GM21515 (cell line): ENCODE measurements around the gene ENOX1.
A peak's percentile ranks its signal among the peaks of the same experiment; 100 is the strongest.

Experiments used
- ATAC-seq: cut with Tn5 transposase; IDR thresholded peaks from one replicate; pipeline ENCODE4 v1.9.1; 2021; ENCODE audit not compliant: unreplicated experiment

Gene ENOX1

DNA sequence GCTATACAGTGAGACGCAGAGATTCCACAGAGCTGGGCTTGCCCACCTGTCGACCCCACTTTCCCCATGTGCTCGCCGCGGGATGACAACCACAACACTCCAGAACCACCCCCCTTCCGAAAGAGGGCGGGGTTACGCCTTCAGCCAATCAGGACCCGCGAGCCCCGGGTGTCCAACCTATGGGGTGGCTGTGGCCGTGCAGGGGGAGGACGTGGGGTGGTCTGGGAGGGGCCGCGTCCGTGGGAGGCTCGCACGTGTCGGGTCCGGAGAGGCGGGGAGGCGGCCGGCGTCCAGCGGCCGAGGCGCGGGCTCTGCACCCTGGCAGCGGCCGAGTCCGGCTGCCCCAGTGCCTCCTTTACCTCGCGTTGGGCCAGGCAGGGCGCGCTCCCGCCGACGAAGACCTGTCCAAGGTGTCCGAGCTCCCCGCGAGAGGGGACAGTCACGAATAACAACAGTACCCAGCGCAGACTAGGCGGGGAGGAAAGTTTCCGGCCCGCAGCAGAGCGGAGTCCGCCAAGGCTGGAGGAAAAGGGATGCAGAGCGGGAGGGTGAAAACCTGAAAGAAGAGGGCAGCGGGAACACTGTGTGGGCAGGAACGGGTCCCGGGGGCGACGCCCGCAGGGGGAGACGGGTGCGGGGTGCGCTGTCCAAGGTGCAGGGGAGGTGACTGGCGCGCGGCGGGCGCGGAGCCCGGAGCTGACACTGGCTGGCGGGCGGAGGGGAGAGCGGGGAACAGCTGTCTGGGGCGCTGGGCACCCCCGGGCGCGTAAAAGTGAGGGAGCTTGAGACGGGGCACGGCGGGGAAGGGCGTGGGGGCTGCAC, 911 bp downstream of the ENOX1 start:
- ATAC-seq = no peak

DNA sequence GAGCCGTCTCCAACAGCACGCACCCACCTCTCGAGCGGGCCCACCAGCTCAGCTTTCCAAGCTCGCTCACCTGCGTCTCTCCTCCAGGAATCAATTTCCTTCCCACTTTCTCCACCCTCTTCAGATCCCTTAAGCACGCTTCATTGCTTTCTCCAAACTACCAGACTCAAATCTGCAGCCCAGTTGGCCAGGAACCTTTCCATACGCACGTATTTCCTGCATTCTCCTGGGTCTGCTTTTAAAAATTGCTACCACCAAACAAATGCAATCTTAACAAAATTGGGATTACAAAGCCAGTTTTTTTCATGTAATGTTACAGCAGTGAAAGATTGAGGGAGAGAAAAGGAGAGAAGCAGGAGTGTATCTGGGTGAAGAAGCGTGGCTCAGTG, 1.5 kb downstream of the ENOX1 start:
- no peak for ATAC-seq

DNA sequence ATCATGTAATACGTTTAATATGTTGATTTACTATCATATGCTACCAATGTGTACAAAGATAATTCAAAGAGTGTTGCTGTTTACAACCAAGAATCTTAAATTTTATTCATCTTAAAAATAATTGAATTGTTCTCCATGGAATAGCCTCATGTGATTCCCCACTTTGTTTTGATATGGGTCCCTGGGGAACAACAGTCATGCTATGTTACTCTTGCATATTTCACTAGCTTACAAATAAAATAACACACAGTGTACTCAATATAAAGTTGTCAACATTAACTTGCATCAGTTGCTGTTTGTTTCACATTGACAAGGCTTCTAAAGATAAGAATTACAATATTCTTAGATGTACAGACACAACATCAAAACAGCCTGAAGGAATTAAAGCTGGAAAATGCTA, 2.3 kb downstream of the ENOX1 start:
- ATAC-seq = no peak

DNA sequence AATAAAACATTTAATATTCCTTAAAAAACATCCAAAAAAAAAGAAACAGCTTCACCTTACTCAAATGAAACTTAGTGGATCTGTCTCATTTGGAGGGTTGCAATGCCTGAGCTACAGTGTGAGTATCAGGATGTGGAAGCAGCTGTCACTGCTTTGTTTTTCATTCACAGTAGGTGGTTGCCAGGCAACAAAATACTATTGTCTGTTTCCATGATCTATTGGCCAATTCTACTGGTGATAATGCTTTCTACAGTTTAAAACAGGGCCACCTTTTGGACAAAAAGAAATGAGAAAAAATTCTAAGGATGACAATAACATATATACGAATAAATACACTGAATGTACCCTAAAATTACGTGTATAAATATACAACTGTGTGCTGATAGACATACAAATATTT, 3.0 kb downstream of the ENOX1 start:
- no peak for ATAC-seq

DNA sequence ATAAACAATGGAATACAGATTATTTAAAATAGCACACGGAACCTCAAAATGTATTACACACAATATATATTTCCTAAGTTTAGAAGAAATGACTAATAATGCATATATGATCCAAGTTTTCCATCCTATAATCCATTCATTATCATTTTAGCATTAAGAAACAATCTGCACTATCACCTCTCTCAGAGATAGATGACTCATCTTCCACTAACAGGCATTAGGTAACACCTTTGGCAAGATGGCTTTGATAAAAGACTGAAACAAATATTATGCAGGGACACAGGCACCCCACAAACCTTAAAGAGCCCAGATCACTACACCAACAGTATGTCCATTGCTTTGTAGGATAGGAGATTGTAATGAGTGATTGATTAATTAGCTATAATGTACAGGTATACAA, 4.1 kb downstream of the ENOX1 start:
- no peak for ATAC-seq

DNA sequence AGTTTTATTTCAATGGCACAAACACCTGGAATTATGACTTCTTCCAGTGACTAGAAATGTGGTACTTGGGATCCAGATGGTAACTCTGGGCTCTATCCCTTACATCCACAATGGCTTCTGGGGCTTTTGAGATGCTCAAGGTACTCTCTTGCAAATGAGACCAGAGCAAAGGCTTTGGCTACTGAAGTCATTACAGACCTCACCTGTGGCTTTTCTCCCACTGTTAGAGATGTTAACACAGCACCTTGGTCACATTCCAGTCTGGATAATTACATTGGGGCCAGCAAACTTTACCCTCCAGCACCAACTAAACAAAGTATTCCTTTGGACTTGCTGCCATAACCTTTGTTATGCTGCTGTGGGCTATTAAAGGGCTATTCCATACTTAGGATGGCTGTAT, 6.1 kb downstream of the ENOX1 start:
- ATAC-seq = no peak

DNA sequence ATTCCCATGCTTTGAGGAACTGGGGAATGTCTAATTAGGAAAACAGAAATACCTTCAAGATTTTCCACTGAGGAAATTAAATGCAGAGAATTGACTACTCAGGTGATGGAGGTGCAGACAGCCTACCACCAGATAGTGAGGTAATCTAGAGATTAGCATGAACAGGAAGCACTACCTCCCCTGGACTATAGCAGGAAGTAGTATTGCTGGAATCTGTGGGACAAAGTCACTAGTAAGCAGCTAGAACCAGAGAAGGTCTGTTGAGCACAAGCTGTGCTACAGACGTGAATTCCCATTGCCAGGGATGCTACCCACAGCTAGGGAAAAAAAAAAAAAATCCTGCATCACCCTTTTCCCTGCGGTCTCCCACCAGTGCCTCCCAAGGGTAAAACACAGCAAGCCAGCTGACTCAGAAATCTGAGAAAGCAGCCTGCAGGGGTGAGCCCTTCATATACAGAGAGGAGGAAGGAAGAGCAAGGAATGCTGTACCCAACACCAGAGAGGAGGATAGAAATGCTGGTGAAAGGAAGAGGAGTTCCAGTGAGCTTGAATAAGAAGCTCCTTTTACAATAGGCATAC, 10.2 kb downstream of the ENOX1 start:
- ATAC-seq = no peak

DNA sequence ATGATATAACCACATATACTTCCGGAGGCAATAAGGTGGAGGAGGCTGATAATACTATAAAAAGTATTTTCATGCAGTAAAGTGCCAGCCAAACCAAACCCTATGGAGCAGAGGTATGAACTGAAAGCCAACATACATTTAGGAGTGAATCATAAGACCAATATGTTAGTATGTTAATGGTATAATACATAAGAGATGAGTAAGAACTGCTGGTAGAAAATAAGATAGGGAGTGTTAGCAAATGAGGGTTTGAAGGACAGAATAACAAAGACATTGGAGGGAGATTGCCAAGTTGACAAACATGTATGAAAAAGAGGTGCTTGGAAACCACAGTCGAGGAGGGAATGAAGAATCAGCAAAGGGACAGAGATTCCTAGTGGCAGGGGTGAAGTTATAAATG, 10.8 kb downstream of the ENOX1 start:
- ATAC-seq = no peak

DNA sequence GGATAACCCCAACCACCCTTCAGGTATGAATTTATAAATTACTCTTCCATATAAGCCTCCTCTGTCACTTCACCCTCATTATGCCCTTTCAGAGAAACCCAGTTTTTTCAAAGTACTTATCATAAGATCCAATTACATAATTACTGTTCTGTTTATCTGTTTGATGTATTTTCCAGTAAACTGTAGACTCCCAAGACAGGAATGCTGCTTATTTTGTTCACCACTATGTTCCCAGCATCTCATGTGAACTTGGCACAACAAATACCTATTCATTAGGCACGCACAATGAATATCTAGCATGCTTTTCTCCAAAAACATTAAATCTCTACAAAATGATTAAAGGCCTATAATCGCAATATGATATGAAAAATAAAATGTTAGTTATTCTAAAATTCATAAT, 13.2 kb downstream of the ENOX1 start:
- ATAC-seq = no peak

DNA sequence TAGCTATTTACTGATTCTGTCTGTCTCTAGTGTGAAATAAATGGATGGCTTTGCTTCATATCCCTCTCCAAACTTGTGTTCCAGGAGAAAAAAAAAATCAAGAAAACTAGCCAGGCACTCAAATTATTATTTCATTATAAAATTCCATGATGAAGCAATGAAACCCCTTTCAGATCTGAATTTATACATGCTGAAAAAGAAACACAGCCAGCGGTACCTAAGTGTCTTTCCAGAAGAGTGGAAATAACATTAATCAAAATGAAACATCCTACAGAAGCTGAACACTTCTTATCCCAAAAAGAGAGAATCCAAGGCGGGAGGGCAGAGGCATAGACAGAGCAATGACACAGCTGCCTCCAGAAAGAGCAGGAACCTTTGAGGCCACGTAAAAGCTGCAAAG, 15.9 kb downstream of the ENOX1 start:
- no peak for ATAC-seq

DNA sequence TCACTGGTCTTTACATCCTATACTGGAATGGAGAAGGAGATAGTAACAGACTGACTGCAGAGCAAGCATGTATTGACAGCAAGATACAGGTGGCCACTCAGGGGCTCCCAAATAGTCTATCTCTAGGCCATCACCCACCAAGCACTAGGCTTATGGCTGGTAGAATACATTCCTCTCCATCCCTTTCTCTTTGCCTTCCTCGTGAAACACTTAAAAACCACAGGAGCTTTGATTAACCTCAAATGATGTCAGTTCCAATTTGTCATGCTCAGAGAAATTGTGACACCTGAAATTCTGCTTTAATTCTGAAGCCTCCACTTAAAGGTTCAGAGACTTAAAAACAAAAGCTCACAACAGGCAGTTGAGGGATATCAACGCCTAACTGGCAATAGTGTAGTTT, 17.2 kb downstream of the ENOX1 start:
- ATAC-seq = no peak

DNA sequence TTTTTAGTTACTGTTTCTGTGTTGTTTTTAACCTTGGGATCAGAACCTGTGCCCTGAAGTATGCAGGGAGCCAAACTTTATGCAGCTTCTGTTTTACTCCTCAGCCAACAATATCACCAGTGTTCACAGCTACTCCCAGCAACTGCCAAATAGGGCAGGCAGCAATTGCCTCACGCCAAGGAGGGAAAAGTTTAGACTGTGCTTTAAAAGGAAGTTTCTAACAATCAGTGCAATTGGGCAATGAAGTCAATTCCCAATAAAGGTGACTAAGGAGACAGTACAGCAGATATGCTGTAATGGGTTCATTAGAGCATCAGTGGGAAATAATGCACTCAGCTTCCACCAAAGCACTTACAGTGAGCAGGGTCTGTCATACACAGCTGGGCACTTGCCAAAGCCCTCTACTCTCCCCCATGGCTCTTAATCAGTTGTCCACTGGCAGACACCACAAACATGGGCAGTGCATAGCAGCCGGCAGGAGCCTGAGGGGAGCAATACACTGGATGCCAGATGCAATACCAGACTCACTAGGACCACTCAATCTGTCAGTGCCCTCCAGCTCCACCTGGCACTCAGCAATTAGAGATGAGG, 19.3 kb downstream of the ENOX1 start:
- ATAC-seq = no peak

DNA sequence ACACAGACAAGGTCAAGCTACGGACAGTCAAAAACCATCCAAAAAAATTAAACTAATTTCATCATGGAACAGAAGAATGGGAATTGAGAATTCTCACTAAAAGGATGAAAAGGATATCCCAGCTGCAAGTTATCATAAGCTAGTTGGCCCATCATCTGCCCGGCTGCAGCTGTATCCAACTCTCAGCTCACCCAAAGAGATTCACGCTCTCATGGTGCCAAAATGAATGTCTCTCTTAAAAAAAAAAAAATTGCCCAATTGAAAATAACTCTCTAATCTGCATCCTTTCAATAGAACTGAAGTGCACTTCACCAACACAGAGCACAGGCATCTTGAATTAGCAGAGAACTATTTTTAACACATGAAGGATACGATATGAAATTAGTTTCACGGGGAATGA, 20.0 kb downstream of the ENOX1 start:
- no peak for ATAC-seq

DNA sequence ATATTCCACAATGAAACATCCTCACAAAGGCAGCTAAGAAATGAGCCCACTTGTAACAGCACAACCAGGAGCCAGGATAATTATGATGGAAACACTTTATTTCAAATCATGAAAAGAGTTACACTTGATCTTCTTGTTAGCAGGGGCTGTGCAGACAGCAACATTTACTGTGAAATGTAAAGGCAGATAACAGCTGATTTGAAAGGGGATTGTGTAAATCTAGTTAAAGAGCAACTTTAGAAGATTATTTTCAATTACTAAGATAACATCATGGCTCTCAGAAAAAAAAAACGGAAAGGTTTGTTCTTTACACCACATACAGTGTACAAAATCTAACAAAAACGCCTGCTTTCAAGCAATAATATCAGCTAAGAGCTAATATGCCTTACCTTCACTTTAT, 22.4 kb downstream of the ENOX1 start:
- ATAC-seq = no peak

DNA sequence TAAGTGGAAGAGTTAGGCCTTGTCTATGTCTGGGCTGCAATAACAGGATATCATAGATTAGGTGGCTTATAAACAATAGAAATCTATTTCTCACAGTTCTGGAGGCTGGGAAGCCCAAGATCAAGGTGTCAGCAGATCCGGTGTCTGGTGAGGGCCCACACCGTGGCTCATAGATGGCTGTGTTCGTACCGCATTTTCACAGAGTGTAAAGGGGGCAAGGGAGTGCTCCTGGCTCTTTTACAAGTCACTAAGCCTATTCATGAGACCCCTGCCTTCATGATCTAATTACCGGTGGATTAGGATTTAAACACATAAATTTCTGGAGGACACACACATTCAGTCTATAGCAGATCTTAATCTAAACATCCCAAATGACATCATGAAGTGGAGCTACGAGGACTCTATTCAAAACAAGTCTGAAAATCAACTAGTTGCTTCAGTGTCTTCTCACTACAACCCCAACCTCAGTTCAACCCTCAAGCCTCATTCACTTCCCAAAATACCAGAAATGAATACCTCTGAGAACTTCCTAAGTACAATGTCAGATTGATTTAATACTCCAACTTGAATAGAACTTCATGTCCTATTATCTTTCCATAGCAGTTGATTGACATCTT, 23.5 kb downstream of the ENOX1 start:
- ATAC-seq = no peak

DNA sequence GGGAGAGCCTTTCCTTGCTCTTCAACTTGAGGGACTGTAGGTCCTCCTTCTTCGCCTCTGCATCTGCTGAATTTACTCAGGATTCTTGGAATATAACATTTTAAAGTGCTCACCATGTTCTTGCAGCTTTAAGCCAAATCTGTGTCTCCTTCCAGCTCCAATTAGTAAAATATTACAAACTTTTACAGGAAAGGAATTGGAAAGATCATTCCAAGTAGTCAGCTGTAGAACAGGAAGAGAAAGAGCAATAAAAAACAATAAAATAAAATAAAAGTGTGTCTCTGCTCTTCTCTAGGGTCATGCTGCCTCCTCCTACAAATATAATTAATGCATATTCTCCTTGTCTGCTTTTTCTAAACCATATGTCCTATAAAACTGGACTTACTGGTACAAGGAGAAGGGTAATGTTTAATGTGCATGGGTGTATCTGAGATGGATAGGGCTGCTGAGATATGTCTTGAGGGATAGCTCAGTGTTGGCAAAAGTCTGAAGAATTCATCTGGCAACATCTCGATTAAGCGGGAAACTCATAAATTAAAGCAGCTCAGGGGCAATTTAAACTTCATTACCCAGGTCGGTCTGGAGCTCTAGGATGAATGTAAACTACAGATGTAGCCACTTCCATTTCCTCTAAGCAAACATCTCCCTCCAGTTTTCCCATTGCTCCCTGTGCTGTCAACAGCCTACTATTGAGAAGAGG, 25.0 kb downstream of the ENOX1 start:
- no peak for ATAC-seq

DNA sequence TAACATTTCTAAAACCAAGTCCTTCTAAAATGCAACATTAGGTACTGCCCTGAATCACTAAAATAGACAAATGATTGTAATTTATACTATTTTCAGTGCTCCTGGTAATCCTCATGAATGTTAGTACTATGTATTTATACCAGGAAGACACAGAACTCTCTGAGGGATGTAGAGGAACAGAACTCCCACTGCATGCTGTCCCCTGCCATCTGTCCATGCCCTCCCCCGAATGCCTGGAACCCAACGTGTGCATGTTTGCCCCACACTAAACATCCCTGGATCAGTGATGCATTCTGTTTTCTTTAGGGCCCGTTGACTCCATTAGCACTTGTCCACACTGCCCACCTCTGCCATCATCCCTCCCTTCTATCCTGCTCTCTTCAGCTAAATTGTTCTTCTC, 26.5 kb downstream of the ENOX1 start:
- ATAC-seq = no peak

DNA sequence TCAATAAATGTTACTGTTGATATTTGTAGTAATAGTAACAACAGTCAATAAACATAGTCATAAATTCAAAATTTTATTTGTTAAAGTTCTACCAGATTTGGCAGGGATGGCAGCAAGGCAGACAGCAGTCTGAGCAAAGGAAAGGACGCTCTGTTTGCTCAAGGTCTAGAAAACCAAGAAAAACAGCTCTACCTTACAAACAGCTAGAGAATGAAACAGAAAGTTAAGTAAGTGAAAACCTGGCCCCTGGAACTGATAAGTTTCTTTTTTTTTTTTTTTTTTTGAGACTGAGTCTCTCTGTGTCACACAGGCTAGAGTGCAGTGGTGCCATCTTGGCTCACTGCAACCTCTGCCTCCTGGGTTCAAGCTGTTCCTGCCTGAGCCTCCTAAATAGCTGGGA, 27.9 kb downstream of the ENOX1 start:
- peak; percentile 73 for ATAC-seq

DNA sequence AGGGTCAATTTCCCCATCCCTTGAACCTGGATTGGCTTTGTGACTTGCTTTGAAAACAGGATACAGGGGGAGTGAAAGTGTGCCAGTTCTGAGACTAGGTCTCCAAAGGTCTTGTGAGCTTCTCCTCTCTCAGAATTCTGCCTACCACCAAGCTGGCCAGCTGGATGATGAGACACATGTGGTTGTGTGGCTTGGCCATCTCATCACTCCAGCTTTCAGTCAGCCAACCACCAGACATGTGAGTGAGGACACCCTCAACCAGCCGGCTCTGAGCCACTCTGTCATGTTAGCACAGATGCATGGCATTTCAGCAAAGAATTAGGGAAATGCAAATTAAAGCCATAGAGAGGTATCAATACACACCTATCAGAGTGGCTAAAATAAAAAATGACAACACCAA, 29.5 kb downstream of the ENOX1 start:
- no peak for ATAC-seq

DNA sequence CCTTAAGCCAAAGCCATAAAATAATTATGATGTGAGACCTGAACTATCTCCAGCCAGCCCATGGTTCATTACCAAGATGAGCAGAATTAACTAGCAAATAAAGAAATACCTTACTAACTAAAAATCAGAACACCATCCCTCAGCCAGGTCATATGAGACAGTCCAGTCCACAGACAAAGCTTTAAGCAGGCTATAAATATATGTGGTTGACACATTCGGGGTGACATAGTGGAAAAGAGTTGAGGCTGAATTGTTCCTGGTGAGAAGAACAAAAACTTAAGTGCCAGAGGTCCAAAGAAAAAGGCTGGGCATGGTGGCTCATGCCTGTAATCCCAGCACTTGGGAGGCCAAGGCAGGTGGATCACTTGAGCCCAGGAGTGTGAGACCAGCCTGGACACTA, 30.9 kb downstream of the ENOX1 start:
- no peak for ATAC-seq

DNA sequence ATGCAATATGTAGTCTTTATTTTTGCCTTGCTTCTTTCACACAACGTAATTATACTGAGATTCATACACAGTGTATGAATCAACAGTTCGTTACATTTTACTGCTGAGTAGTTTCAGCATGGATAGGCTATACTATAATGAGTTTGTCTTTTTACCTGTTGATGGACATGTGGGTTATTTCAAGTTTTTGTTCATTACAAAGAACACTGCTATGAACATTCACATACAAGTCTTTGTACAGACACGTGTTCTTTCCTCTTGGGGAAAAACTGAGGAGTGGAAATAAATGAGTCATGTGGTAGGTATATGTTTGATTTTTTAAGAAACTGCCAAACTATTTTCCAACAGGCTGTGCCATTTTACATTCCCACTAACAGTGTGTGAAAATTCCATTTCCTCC, 35.1 kb downstream of the ENOX1 start:
- ATAC-seq = no peak

DNA sequence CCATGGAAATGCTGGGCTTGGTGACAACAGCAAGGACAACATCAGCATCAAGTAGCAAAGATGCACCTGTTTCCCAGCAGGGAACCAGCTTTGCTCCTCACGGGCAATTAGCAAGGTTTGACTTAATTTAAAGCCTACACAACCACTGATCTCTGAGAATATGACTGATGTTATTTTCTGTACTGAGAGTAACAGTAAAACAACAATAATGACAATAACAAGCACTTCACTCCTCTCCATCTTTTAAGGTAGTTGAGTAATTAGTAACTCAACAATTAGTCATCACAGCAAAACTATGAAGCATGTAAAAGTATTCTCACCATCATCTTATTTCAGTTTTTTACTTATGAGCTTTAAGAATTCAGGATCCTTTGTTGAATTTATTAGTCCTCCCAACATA, 37.3 kb downstream of the ENOX1 start:
- no peak for ATAC-seq
